HG02981 (cell line): ENCODE measurements around the gene IL17D.
"Not testable (repeated sequence)": the region's sequence is repeated elsewhere in the genome, so short reads cannot be mapped to it uniquely, and the experiment has no call there.

Experiments
- ATAC-seq: cut with Tn5 transposase; IDR thresholded peaks from one replicate; pipeline ENCODE4 v1.9.1; 2021; ENCODE audit warnings: mild to moderate bottlenecking, moderate library complexity; ENCODE audit not compliant: unreplicated experiment

The IL17D gene, protein sequence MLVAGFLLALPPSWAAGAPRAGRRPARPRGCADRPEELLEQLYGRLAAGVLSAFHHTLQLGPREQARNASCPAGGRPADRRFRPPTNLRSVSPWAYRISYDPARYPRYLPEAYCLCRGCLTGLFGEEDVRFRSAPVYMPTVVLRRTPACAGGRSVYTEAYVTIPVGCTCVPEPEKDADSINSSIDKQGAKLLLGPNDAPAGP

DNA sequence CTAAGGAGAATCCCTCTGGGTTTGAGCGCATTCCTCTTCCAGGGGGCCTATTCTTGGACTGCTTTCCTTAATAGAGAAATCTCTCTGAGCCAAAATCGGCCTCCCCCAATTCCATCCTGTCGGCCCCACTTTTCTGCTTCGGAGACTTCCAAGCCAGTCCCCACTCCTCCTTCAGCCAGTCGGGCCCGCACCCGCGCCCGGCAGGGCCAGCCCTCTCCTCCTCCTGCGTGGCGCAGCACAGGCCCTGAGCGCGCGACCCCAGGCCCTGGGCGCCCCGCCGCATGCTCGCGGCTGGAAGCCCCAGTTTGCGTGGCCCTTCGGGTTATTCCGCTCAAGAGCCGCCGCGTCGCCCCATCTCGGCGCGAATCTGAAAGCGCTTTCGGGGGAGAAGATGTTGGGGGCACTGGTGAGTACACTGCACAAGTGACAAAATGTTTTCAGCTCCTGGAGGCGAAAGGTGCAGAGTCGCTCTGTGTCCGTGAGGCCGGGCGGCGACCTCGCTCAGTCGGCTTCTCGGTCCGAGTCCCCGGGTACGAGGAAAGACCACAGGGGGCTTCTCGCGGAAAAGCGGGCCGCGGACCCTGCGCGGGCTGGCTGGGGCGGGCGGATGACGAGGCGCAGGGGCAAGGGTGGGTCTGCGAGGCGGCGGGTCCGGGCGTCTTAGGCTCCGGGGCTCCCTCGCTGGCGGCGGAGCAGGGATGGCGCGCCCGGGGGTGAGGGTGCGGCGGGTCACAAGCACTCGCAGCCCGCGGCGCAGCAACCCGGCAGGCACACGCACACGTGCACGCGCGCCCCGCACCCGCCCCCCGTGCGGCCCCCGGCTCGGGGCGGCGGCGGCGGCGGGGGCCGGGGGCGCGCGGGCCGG lies at the start of gene IL17D:
Gene IL17D (plus strand): TSS at position 785 of the 865 bp plus-strand sequence. CDS start 303 bp downstream, outside the sequence.
- peak; percentile 36 for ATAC-seq

DNA sequence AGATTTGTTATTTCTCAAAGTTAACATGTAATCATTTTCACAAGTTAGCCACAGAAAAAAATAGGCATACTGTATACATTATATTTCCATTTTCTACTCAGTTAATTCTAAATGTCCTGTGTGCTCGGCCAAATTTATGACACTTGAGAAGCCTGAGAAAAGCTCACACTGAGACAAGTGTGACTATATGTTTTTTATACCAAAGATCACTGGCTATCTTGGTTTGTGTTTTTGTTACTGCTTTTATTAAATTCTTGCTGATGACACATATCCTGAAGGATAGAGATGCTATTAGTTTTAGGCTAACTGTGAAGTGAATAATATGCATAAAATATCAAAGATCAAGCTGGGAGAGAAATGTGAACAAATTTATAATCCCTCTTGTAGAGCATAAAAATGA lies 49.3 kb upstream of the IL17D start:
- no peak for ATAC-seq

DNA sequence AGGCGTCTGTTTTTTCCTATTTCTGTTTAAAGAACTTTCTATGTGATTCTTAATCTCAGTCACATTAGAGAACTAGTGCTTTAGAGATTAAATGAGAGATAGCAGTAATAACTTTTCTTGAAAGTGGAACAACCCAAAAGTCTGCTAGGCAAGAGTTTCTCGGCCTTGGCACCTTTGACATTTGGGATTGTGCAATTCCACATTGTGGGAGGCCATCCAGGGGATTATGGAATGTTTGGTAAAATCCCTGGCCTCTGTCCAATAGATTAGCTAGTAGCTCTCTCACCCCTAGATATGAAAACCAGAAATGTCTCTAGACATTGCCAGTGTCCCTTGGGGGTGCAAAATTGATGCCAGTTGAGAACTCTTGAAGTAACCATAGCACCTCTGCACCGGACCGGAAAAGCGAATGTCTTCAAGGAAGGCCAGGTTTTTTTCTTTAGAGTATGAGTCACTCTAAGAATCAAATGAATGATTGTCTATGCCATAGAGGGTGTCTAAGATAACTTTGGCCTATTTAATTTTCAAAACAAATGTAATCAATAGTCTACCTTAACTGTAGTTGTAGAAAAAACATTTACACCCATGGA lies 45.0 kb upstream of the IL17D start:
- no peak for ATAC-seq

DNA sequence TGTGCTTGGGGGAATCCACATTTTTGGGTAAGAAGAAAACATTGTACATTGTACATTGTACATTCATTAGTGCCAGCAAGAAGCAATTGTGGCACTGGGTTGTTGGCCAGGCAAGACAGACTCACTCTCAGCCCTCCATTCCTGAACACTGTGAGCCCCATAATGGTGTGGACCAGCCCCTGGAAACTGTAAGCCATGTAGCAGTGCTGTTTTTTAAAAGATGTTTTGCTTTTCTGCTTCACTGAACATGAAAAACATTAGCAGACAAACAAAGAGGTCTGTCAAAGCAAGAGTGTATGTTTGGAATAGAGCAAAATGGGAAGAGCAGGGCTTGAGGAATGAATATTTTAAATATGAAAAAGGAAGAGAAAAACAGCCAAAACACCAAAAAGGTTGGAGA lies 39.1 kb upstream of the IL17D start:
- ATAC-seq: no peak

DNA sequence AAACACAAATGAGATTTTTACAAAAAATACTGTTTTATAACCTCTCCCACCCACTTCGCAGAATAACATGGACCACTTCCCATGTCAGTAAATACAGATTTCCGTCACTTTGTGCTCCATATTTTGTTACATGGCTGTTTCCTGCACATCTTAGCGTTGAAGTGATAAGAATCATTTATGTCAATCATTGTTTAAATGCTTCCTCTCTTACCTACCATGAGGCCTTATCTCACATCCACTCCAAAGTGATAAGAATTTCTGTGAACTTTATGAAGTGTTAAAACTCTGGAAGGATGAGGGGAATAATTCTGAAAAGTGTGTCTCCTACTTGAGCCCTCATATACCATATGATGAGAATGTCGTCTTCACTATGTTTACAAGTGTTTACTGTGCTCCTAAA lies 36.6 kb upstream of the IL17D start:
- ATAC-seq: no peak

DNA sequence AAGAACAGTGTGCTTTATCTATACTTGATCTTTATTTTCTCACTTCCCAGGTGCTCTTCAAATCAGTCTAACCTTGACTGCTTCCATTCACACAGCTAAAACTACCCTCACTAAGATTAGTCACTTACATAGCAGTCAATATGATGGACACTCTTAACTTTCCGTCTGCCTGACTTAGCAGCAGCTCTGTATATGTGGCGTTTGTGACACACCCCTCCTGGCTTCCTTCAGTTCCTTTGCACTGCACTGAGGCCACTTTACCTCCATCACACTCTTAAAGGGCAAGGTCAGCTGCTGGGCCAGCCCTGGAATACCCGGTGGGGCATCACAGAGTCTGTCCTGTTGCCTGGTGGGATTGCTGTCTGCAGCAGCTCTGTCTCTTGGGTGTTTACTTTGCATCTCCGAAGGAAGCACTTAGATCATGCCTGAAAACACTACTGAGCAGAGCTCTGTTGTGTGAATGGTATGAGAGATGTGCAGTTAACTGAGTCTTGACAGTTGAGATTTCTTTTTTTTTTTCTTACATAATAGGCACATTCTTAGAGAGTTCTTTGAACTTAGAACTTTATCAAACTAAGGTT lies 35.6 kb upstream of the IL17D start:
- no peak for ATAC-seq

DNA sequence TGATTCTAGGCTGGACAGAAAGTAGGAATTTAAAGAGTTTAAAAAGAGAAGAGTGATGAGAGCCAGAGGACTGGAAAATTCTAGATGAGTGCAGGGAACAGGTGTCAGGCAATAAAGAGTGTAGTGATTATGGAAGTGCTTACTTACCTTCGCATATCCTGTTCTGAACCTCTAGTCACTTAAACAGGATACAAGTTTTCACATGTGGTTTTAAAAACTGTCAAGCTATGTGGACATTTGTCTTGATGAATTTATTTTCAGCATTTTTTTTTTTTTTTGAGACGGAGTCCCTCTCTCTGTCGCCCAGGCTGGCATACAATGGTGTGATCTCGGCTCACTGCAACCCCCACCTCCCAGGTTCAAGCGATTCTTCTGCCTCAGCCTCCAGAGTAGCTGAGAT lies 34.3 kb upstream of the IL17D start:
- no peak for ATAC-seq

DNA sequence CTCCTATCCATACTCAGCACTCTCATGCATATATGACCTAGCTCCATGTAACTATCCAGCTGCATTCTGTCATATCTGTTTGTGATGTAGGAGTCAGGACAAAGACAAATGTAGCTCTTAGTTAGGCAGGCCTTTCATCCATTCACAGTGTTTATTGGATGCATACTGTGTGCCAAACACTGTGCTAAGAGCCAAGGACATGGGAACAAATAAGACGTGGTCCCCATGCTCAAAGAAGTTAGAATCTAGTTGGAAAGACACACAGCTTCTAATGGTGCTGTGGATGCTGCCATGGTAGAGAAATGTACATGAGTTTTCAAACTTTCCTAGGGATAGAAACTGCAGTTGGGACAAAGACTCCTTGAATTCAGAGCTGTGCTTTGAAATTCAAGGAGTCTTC lies 31.7 kb upstream of the IL17D start:
- no peak for ATAC-seq

DNA sequence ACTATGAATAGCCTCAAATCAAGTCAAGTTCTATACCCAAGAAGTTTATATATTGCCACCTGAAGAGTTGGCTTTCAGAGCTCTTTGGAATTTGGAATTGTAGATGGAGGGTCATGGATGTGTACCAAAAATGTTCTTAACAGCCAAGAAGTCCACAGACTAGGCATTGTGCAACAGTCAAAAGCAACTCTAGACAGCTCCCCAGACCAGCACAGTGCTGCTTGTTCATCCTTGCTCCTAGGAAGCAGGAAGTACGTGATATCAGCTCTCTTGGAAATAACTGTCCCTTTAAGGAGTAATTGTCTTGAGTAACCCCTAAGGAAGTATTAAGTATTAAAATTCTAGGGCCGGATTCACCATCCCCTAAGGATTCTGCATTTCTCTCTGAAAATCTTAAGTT lies 30.7 kb upstream of the IL17D start:
- ATAC-seq: no peak

DNA sequence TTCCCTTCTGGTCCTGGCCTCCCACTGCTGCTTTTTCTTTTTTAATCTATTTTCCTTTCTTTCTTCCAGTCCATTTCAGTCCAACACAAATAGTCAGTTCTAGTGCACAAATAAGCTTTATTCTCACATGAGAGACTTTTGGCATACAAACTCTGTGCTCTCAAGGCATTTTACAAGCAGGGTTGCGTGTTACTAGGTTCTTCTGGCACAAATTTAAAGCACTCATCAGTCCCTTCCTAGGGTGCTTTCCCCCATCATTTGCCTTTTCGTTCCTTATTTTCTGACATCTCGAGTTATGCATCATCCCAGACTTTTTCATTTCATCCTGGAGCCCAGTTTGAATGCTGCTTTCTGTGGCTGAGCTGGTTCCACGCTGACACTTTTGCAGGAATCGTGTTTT lies 29.8 kb upstream of the IL17D start:
- ATAC-seq: no peak

DNA sequence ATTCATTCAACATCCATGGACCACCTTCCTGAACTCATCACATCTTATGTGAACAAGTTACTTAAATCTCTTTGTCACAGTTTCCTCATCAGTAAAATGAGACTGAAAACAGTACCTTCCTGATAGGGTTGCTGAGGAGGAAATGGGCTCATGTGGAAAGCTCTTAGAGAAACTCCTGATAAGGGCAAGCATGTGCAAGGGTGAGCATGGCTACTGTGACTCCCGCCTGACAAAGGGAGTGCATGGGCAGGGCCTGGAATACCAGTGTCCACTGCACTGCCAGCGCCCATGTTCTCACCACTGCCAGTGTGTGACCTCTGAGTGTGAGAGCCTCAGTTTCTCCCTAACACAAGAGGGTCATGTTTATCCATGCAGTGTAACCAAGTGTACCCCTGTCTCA lies 27.3 kb upstream of the IL17D start:
- no peak for ATAC-seq

DNA sequence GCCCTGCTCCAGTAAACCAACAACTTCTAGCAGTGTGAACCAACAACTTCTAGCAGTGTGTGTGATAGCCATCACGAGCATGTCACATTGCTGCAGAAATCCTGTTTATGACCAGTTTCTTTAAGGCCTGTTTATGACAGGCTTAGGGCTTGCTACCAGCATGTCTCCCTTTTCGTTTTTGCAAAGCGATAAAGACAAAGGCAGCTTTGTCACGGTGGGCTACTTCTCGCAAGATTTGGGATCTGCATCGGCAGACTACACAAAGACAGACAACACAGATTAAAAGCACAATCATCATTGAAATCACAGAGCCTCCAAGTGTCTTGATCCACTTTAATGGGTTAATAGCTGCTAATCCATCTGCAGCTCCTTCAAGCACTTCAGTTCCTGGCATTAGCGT lies 24.9 kb upstream of the IL17D start:
- not testable (repeated sequence) for ATAC-seq

DNA sequence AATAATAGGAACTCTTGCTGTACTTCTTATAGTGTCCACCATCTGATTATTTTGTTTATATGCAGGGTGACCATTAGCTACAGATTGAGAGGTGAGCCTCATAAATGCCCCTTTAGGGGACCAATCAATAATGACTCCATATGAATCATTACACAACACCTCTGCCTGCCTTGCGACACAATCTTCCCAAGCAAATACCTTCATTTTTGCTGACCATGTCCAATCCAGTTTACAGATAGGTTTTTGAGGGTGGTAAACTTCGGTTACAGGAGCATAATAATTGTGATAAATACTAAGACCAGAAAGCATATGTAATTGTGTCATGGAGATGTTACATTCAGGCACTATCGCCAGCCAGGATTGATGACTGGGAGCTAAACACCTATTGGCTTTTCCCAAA lies 23.6 kb upstream of the IL17D start:
- ATAC-seq: no peak

DNA sequence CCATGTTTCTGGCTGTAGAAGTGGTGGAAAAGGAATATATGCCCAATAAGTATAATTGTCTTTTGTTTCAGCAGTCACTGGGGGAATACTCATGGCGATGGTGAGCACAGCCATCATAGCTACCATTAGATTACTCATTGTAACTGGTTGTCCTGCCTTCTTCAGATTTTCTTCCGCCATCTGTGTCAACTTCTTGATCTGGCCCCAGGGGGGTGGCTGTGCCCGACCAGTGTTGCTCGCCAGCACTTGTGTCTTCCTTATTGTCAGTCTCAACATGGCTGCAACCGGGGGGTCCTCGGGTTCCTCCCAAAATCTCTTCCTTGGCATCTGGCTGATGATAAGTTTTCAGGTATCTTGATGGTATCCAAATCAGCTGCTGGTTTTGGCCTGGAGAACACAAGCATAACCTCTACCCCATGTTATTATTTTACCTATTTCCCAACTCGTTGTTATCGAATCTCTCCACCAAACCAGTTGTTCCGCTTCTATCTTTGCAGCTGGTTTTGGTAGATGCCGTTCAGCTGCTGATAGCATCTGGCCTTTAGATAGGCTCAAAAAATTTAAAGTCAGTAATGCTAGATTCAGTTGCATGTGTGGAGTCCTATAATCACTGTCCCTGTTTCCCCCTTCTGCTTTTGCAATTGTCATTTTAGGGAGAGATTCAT lies 23.0 kb upstream of the IL17D start:
- ATAC-seq: no peak

DNA sequence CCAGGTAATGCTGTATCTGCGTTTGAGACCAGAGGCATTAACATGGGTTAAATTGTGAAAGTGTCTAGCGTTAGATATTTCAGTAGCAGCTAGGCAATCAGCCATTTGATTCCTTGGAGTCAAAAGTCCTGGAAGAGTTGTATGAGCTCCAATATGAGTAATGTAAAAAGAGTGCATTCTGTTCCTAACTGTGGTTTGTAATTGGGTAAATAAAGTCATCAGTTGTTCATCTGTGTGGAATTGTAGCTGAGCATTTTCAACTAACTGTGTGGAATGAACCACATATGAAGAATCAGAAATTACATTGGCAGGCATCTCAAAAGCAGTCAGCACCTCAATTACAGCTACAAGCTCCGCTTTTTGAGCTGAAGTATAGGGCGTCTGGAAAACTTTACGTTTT lies 22.0 kb upstream of the IL17D start:
- ATAC-seq: not testable (repeated sequence)

DNA sequence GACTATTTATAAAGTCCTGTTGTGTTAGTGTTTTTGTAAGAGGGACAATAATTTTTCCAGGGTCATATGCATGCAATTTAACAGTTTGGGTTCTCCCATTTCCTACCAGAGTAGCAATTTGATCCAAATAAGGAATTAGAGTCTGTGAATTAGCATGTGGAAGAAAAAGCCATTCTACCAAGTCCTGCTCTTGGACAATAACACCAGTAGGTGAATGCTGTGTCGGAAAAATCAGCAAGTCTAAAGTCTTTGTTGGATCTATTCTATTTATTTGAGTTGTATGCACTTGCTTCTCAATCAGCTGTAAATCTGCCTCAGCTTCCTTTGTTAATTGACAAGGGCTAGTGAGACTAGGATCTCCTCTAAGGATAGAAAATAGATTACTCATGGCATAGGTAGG lies 21.4 kb upstream of the IL17D start:
- no peak for ATAC-seq

DNA sequence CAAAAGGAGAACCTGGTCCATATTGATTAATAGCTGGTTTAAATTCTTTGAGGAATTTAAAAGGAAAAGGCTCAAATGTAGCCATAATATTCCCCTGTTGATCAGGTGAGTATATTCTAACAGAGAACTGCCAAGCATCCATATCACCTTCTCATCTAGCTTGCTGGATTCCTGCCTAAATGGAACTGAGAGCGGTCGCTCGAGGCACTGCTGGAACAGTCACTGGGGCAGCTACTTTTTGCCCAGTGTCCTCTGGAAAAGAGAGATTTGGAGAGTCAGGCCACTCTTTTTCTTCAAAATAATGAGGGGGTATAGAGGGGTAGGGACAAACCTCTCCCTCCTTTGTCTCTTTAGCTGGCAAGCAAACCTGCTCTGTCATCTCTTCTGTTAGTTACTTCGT lies 19.5 kb upstream of the IL17D start:
- ATAC-seq: no peak

DNA sequence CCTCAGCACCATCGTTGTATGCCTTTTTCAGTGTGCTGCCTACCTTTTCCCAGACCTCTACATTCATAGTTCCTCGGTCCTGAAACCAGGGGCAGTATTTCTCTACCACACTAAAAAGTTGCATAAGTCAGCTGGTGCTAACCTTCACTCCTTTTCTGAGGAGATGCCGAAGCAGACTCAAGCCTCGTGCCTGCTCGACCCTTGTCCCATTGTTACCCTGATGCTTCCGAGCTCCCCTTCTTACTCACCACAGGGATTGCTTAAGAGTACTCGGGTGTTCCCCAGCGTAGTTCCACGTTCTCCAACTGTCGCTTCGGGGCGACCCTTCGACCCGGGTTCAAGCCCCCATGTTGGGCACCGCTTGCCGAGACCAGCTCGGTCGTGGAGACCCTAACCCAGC lies 19.0 kb upstream of the IL17D start:
- no peak for ATAC-seq

DNA sequence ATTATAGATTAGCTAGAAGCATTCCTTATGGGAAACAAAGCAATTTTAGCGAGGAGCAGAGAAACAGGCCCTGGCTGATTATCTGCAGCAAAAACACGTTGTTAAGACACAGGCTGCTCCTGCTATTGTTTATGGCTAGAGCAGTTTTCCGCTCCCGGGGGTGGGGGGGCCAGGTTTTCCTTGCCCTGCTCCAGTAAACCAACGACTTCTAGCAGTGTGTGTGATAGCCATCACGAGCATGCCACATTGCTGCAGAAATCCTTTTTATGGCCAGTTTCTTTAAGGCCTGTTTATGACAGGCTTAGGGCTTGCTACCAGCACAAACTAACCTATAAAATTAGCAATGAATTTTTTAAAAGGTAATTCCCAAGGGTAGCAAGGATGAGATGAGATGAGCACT lies 18.4 kb upstream of the IL17D start:
- ATAC-seq: no peak

DNA sequence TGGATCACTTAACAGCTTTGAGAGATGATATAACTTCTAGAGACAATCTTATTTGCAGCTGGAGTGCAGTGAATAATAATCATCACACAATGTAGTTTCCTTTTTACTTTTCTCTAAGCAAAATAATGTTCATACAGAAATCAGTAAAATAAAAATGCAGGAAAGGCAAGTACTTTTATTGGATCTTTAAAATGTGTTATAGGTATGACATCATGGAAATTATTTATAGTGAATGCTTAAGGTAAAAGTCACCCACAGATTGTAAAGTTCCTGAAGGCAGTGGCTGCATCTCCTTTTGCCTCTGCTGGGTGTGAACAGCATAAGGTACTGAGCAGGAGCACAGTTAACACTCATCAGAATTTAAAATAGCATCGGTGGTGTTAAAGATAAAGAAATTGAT lies 17.3 kb upstream of the IL17D start:
- ATAC-seq: no peak

DNA sequence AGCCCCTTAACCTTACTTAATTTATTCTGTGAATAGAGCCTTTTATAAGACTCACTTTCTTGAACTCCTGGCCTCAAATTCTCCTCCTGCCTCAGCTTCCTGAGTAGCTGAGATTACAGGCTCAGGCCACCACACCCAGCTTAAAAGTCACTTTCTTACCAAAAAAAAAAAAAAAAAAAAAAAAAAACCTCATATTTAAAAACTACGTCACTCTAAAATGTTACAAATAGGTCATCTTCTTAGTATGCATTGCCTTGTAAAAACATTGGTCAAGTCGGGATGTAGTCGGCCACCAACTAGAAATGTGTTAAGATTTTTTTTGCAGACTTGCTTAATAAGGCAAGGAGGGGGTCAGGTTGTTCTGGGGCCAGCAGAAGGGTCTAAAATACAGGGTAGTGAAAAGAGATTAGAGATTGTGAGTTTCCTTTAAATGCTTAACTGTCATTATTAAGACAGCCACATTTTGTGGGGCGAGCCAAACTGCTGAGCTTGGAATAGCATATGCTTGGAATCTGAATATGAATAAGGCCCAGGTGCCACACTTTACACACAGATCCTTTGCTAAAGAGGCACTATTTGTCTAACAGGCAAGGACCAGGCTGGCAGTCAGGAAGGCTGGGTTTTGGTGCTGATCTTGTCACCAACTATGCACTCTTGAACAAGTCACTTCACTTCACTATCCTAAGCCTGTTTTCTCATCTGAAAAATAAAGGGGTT lies 16.5 kb upstream of the IL17D start:
- ATAC-seq: no peak
